Ovary (tissue), 9 donors: ENCODE measurements around the gene GOLGA2. TPM values are rescaled to one million over a fixed set of nuclear protein-coding genes. Genes with fewer than 3 reads are reported as not detected.

Experiments
- DNase-seq, 5 donors: peaks; one replicate each; pipeline ENCODE4 v3.0.0-alpha.2; 2019 to 2020
- H3K27ac ChIP-seq, 2 donors: fragments of 200-600 bp; one replicate each; pipeline versions ENCODE4 v1.5.1 to v1.8.0; 2019 to 2022
- H3K27me3 ChIP-seq: fragments of 200-600 bp; one replicate; pipeline ENCODE4 v1.8.0; 2022
- H3K36me3 ChIP-seq: fragments of 200-600 bp; sonication (generic); one replicate; pipeline ENCODE4 v1.5.1; 2019
- H3K4me1 ChIP-seq: one replicate; pipeline ENCODE4 v1.8.1; 2013; ENCODE audit warnings: mild to moderate bottlenecking, moderate library complexity; ENCODE audit not compliant: insufficient read depth
- H3K4me3 ChIP-seq: fragments of 200-600 bp; sonication (generic); one replicate; pipeline ENCODE4 v1.5.1; 2017
- H3K9me3 ChIP-seq, 2 donors: fragments of 200-600 bp in 1 of 2; sonication (generic) in 1 of 2; one replicate each; pipeline versions ENCODE4 v1.5.1 to v1.8.1; 2013 to 2019; ENCODE audit warnings: mild to moderate bottlenecking in 1 of 2, moderate library complexity in 1 of 2
- CTCF ChIP-seq, 3 donors: fragments of 450-650 bp in 2 of 3; fragments of 200-600 bp in 1 of 3; IDR thresholded peaks; one replicate each; pipeline versions ENCODE4 v1.5.1 to v1.8.0; 2016 to 2022; ENCODE audit warnings: antibody characterized with exemption in 3 of 3, mild to moderate bottlenecking in 1 of 3
- EP300 ChIP-seq: sonication (generic); formaldehyde crosslinking; IDR thresholded peaks from one replicate; pipeline ENCODE4 v1.6.1; 2017; ENCODE audit warnings: antibody characterized with exemption
- POLR2A ChIP-seq: fragments of 450-650 bp; IDR thresholded peaks from one replicate; pipeline ENCODE4 v1.6.1; 2017; ENCODE audit warnings: antibody characterized with exemption, mild to moderate bottlenecking, moderate library complexity
- WGBS, 3 donors: extraction: QIAGEN DNeasy Blood & Tissue Kit in 1 of 3; methylation state at CpG; one replicate each; pipeline versions ENCODE4 v1.1.5 to v1.1.7; 2013 to 2017; 5-methylcytosine and 5-hydroxymethylcytosine counted together
- intact Hi-C, 4 donors: fragments of 100-400 bp; cut with DNase I; formaldehyde crosslinking; loops; one replicate each; pipeline versions ENCODE4 v1.11.0 to v1.15.1; 2022 to 2023
- polyA plus RNA-seq, 2 donors: library from polyadenylated mRNA; stranded (reverse); fragments of 200-250 nt in 1 of 2; fragments of 350-450 nt in 1 of 2; fragmentation: Illumina TruSeq in 1 of 2; extraction: RNeasy Lipid Tissue Mini Kit (QIAGEN cat#74804) in 1 of 2; gene quantifications; one replicate each; pipeline ENCODE4 v1.2.3, GENCODE V29; 2013 to 2014
- total RNA-seq, 7 donors: library from RNA; depleted of rRNA in 2 of 7; stranded (reverse); fragments of >200 nt in 2 of 7; fragmentation: NEBNext Ultra II Directional in 3 of 7; extraction: Animal tissue kit (Norgen Biotek cat#: 25700) in 3 of 7; gene quantifications; one replicate each; pipeline versions ENCODE4 v1.1.0 to v1.2.4, GENCODE V29; 2016 to 2023
- donor health status: DM: no; HTN: no; CAD: no; lungs with moderate emphysema.
- donor health status: DM: no; HTN: no; CAD: no.
- donor health status: Bipolar disorder and iron deficiency.
- donor health status: DM: yes; HTN: yes; CAD: no.
- donor health status: DM: no; HTN: no; CAD: no.
- donor health status: DM: yes; HTN: yes; CAD: no.

The GOLGA2 gene
- total and polyA plus RNA-seq, 9 donors, result 53.2 to 117 (median 107) TPM

- H3K4me1 ChIP-seq, result no peaks in the 10 kb centered on the region
- no peaks in the 10 kb centered on the region for H3K36me3 ChIP-seq
- H3K27ac ChIP-seq, result no peak overlapping the region
- no peaks in the 10 kb centered on the region for H3K27me3 ChIP-seq
- TF ChIP-seq POLR2A (no peak), CTCF (IDR thresholded peaks at IDR 0.05) (no peak), EP300 (no peak)
- 69 to 77% (median 74%) methylated on average over 4 of the region's 4 CpGs for WGBS, 3 donors
- no peak for DNase-seq
- intact Hi-C loops, result no loop called here
- H3K4me3 ChIP-seq, result no peak overlapping the region
- no peaks in the 10 kb centered on the region for H3K9me3 ChIP-seq
These were observed 13.1 kb downstream of the GOLGA2 start for GRCh38 chr9:128262687-128263086.

DNA sequence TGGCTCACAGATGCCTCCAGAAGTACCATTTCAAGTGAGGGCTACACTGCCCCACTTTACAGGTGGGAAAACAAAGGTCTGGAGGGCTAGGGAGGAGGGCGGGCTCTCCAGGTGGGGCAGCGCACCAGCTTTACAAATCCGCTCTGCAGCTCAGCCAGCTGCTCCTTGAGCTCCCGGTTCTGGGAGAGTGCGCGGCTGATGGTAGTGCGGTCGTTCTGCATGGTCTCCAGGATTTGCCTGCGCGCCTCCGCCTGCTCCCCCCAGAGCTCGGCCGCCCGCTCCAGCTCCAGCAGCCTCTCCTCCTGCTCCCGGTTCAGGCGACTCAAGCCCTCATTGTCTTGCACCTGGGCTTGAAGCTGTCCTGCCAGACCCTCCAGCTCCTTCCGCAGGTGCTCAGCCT, 15.5 kb downstream of the GOLGA2 start:
- TF ChIP-seq EP300 (no peak), CTCF (IDR thresholded peaks at IDR 0.05) (no peak), POLR2A (no peak)
- Histone ChIP-seq H3K4me3 (no peak overlapping the region), H3K4me1 (no peaks in the 10 kb centered on the region), H3K27me3 (no peaks in the 10 kb centered on the region), H3K9me3 (no peaks in the 10 kb centered on the region), H3K27ac (no peak overlapping the region), H3K36me3 (no peaks in the 10 kb centered on the region)
- DNase-seq, result no peak
- 91 to 93% (median 92%) methylated on average over 17 of the region's 17 CpGs for WGBS, 3 donors
- intact Hi-C loops, result no loop called here

GRCh38 chr9:128259156-128259555, 16.7 kb downstream of the GOLGA2 start:
- TF ChIP-seq CTCF (IDR thresholded peaks at IDR 0.05), result no peak
- TF ChIP-seq EP300, result no peak
- no peak for TF ChIP-seq POLR2A
- no peaks in the 10 kb centered on the region for H3K36me3 ChIP-seq

GRCh38 chr9:128258326-128258725, 17.5 kb downstream of the GOLGA2 start:
- 72 to 79% (median 79%) methylated on average over 6 of the region's 6 CpGs for WGBS, 3 donors
- TF ChIP-seq EP300 (no peak), CTCF (IDR thresholded peaks at IDR 0.05) (no peak), POLR2A (no peak)
- no peaks in the 10 kb centered on the region for H3K27me3 ChIP-seq
- no peaks in the 10 kb centered on the region for H3K36me3 ChIP-seq
- intact Hi-C loops, result no loop called here
- no peak for DNase-seq
- H3K27ac ChIP-seq, result no peak overlapping the region
- no peaks in the 10 kb centered on the region for H3K4me1 ChIP-seq
- no peaks in the 10 kb centered on the region for H3K9me3 ChIP-seq
- H3K4me3 ChIP-seq, result no peak overlapping the region

More at GRCh38 chr9:128259156-128259555, 16.7 kb downstream of the GOLGA2 start:
- intact Hi-C loops, result no loop called here
- H3K4me1 ChIP-seq, result no peaks in the 10 kb centered on the region
- H3K9me3 ChIP-seq, result no peaks in the 10 kb centered on the region
- WGBS, 3 donors, result 84 to 85% (median 84%) methylated on average over 9 of the region's 9 CpGs
- H3K4me3 ChIP-seq, result no peak overlapping the region
- H3K27ac ChIP-seq, result no peak overlapping the region
- no peak for DNase-seq
- H3K27me3 ChIP-seq, result no peaks in the 10 kb centered on the region
